PC-9 (cell line): ENCODE measurements around the gene SEC31A.

Experiments used
- CTCF ChIP-seq: fragments of 200-600 bp; sonication (generic); conservative IDR thresholded peaks from 2 replicates; pipeline ENCODE4 v1.6.1; 2017; ENCODE audit warnings: mixed run types, antibody characterized with exemption, mild to moderate bottlenecking, moderate library complexity
- EZH2 ChIP-seq: fragments of 200-600 bp; sonication (generic); IDR thresholded peaks from 2 replicates; pipeline ENCODE4 v1.8.0; 2017; ENCODE audit warnings: antibody characterized with exemption, low read depth

GRCh38 chr4:82913305-82913704 lies 22.4 kb upstream of the SEC31A start:
- TF ChIP-seq CTCF (no peak), EZH2 (no peak)
